IPS-18a (cell line): ENCODE results near the gene RAVER2.
"Not testable (repeated sequence)": the region's sequence is repeated elsewhere in the genome, so short reads cannot be mapped to it uniquely, and the experiment has no call there.

Experiments used
- H3K27ac ChIP-seq: one replicate; pipeline ENCODE4 v1.5.1; 2013; ENCODE audit warnings: low read length
- H3K27me3 ChIP-seq: one replicate; pipeline ENCODE4 v1.6.1; 2013; ENCODE audit warnings: mild to moderate bottlenecking, low read length; ENCODE audit not compliant: control insufficient read depth, insufficient read depth
- H3K36me3 ChIP-seq: one replicate; pipeline ENCODE4 v1.6.1; 2013; ENCODE audit warnings: low read depth, low read length; ENCODE audit not compliant: control insufficient read depth
- H3K4me1 ChIP-seq: one replicate; pipeline ENCODE4 v1.6.1; 2013; ENCODE audit warnings: low read depth, low read length; ENCODE audit not compliant: control insufficient read depth
- H3K4me3 ChIP-seq: one replicate; pipeline ENCODE4 v1.5.1; 2013; ENCODE audit warnings: low read length
- H3K9ac ChIP-seq: one replicate; pipeline ENCODE4 v1.6.1; 2013; ENCODE audit warnings: mild to moderate bottlenecking, low read length, moderate library complexity
- H3K9me3 ChIP-seq: one replicate; pipeline ENCODE4 v1.6.1; 2013; ENCODE audit warnings: low read depth, low read length; ENCODE audit not compliant: control insufficient read depth

Gene RAVER2

GRCh38 chr1:64744492-64745180 lies at the start of gene RAVER2:
Gene RAVER2, plus strand, starts transcription at chr1:64745075. Its CDS starts 98 bp downstream, at chr1:64745173.
- H3K4me1 ChIP-seq: peaks cover 11% of the 10 kb centered on the region
- no peaks in the 10 kb centered on the region for H3K36me3 ChIP-seq
- peaks cover 8% of the 10 kb centered on the region for H3K27me3 ChIP-seq
- H3K9me3 ChIP-seq: no peaks in the 10 kb centered on the region
- peak within 1 kb of the TSS; percentile 74 for H3K9ac ChIP-seq
- H3K4me3 ChIP-seq: peak within 1 kb of the TSS; percentile 88
- no peak within 1 kb of the TSS for H3K27ac ChIP-seq

GRCh38 chr1:64696879-64697278 lies 48.0 kb upstream of the RAVER2 start:
- Histone ChIP-seq H3K9ac (no peak overlapping the region), H3K4me3 (no peak overlapping the region), H3K36me3 (peaks cover 23% of the 10 kb centered on the region), H3K27ac (no peak overlapping the region), H3K9me3 (no peaks in the 10 kb centered on the region), H3K4me1 (peaks cover 3% of the 10 kb centered on the region), H3K27me3 (no peaks in the 10 kb centered on the region)

- Histone ChIP-seq H3K27ac (no peak overlapping the region), H3K4me1 (peaks cover 3% of the 10 kb centered on the region), H3K4me3 (no peak overlapping the region), H3K36me3 (no peaks in the 10 kb centered on the region), H3K9me3 (no peaks in the 10 kb centered on the region), H3K9ac (no peak overlapping the region), H3K27me3 (no peaks in the 10 kb centered on the region)
Observed at GRCh38 chr1:64699327-64699726, 45.5 kb upstream of the RAVER2 start.

- H3K9me3 ChIP-seq: no peaks in the 10 kb centered on the region
- peaks cover 3% of the 10 kb centered on the region for H3K4me1 ChIP-seq
- H3K27me3 ChIP-seq: no peaks in the 10 kb centered on the region
- no peak overlapping the region for H3K9ac ChIP-seq
- H3K4me3 ChIP-seq: no peak overlapping the region
- H3K36me3 ChIP-seq: no peaks in the 10 kb centered on the region
- H3K27ac ChIP-seq: no peak overlapping the region
Observed at GRCh38 chr1:64701071-64701470, 43.8 kb upstream of the RAVER2 start.

GRCh38 chr1:64701886-64702285 lies 43.0 kb upstream of the RAVER2 start:
- Histone ChIP-seq H3K27me3 (no peaks in the 10 kb centered on the region), H3K9me3 (no peaks in the 10 kb centered on the region), H3K4me1 (peaks cover 3% of the 10 kb centered on the region), H3K36me3 (no peaks in the 10 kb centered on the region), H3K9ac (no peak overlapping the region), H3K4me3 (no peak overlapping the region), H3K27ac (no peak overlapping the region)

GRCh38 chr1:64702670-64703069 lies 42.2 kb upstream of the RAVER2 start:
- H3K4me1 ChIP-seq, H3K4me3 ChIP-seq, H3K27ac ChIP-seq, H3K36me3 ChIP-seq, H3K9me3 ChIP-seq, H3K27me3 ChIP-seq, H3K9ac ChIP-seq: not testable (repeated sequence)

GRCh38 chr1:64703600-64703999 lies 41.3 kb upstream of the RAVER2 start:
- Histone ChIP-seq H3K36me3 (no peaks in the 10 kb centered on the region), H3K9ac (no peak overlapping the region), H3K27ac (no peak overlapping the region), H3K9me3 (no peaks in the 10 kb centered on the region), H3K27me3 (no peaks in the 10 kb centered on the region), H3K4me1 (peaks cover 3% of the 10 kb centered on the region), H3K4me3 (no peak overlapping the region)

- H3K36me3 ChIP-seq: no peaks in the 10 kb centered on the region
Observed at GRCh38 chr1:64705591-64705990, 39.3 kb upstream of the RAVER2 start.

GRCh38 chr1:64711266-64711665 lies 33.6 kb upstream of the RAVER2 start:
- peaks cover 8% of the 10 kb centered on the region for H3K4me1 ChIP-seq
- H3K27me3 ChIP-seq: no peaks in the 10 kb centered on the region
- no peak overlapping the region for H3K27ac ChIP-seq
- H3K9me3 ChIP-seq: no peaks in the 10 kb centered on the region
- no peaks in the 10 kb centered on the region for H3K36me3 ChIP-seq
- no peak overlapping the region for H3K4me3 ChIP-seq
- H3K9ac ChIP-seq: no peak overlapping the region

More at GRCh38 chr1:64705591-64705990, 39.3 kb upstream of the RAVER2 start:
- Histone ChIP-seq H3K4me1 (no peaks in the 10 kb centered on the region), H3K4me3 (no peak overlapping the region), H3K9ac (no peak overlapping the region), H3K9me3 (no peaks in the 10 kb centered on the region), H3K27me3 (no peaks in the 10 kb centered on the region), H3K27ac (no peak overlapping the region)

- Histone ChIP-seq H3K4me1 (peaks cover 8% of the 10 kb centered on the region), H3K36me3 (no peaks in the 10 kb centered on the region), H3K27me3 (no peaks in the 10 kb centered on the region), H3K9ac (no peak overlapping the region), H3K9me3 (no peaks in the 10 kb centered on the region), H3K4me3 (no peak overlapping the region), H3K27ac (no peak overlapping the region)
Observed at GRCh38 chr1:64712049-64712448, 32.8 kb upstream of the RAVER2 start.

- H3K27me3 ChIP-seq: no peaks in the 10 kb centered on the region
- H3K4me1 ChIP-seq: peaks cover 8% of the 10 kb centered on the region
- H3K9ac ChIP-seq: no peak overlapping the region
- no peak overlapping the region for H3K27ac ChIP-seq
- no peaks in the 10 kb centered on the region for H3K9me3 ChIP-seq
- H3K36me3 ChIP-seq: no peaks in the 10 kb centered on the region
- H3K4me3 ChIP-seq: no peak overlapping the region
Observed at GRCh38 chr1:64715186-64715585, 29.7 kb upstream of the RAVER2 start.

- no peaks in the 10 kb centered on the region for H3K4me1 ChIP-seq
- H3K9me3 ChIP-seq: no peaks in the 10 kb centered on the region
- H3K36me3 ChIP-seq: no peaks in the 10 kb centered on the region
- no peak overlapping the region for H3K27ac ChIP-seq
- H3K4me3 ChIP-seq: no peak overlapping the region
- no peak overlapping the region for H3K9ac ChIP-seq
- no peaks in the 10 kb centered on the region for H3K27me3 ChIP-seq
Observed at GRCh38 chr1:64721135-64721534, 23.7 kb upstream of the RAVER2 start.
